Right forelimb (tissue), 1 donor: ENCODE results near the gene ARSG.
"Not testable (repeated sequence)": the region's sequence is repeated elsewhere in the genome, so short reads cannot be mapped to it uniquely, and the experiment has no call there.

Experiments
- DNase-seq: peaks from one replicate; pipeline ENCODE4 v3.0.0-alpha.2; 2018

ARSG gene

DNA sequence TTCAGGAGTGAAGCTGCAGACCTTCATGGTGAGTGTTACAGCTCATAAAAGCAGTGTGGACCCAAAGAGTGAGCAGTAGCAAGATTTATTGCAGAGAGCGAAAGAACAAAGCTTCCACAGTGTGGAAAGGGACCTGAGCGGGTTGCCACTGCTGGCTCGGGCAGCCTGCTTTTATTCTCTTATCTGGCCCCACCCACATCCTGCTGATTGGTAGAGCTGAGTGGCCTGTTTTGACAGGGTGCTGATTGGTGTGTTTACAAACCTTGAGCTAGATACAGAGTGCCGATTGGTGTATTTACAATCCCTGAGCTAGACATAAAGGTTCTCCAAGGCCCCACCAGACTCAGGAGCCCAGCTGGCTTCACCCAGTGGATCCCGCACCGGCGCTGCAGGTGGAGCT is 17.2 kb downstream of the ARSG start:
- not testable (repeated sequence) for DNase-seq

DNA sequence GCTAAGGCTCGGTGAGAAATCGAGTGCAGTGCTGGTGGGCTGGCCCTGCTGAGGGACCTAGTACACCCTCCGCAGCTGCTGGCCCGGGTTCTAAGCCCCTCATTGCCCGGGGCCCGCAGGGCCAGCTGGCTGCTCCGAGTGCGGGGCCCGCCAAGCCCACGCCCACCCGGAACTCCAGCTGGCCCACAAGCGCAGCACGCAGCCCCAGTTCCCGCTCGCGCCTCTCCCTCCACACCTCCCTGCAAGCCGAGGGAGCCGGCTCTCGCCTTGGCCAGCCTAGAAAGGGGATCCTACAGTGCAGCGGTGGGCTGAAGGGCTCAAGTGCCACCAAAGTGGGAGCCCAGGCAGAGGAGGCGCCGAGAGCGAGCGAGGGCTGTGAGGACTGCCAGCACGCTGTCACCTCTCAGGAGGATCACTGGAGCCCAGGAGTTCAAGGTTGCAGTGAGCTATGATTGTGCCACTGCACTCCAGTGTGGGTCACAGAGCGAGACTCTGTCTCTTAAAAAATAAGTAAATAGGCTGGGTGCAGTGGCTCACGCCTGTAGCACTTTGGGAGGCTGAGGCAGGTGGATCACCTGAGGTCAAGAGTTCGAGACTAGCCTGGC is 17.9 kb downstream of the ARSG start:
- DNase-seq: not testable (repeated sequence)

DNA sequence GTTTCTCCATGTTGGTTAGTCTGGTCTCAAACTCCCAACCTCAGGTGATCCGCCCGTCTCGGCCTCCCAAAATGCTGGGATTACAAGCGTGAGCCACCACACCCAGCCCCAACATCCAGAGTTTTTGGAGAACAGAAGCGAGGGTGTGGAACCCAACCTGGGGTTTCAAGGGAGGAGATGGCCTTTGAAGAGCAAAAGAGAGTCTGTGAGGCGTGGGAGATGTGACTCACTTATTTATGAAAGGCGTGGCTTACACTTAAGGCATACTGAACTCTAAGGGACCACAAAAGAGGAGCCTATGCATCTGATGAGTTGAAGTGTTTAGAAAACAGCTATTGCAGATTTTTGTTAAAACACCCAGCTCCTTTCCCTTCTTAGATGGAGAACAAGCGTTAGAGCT is 18.9 kb downstream of the ARSG start:
- DNase-seq: no peak

DNA sequence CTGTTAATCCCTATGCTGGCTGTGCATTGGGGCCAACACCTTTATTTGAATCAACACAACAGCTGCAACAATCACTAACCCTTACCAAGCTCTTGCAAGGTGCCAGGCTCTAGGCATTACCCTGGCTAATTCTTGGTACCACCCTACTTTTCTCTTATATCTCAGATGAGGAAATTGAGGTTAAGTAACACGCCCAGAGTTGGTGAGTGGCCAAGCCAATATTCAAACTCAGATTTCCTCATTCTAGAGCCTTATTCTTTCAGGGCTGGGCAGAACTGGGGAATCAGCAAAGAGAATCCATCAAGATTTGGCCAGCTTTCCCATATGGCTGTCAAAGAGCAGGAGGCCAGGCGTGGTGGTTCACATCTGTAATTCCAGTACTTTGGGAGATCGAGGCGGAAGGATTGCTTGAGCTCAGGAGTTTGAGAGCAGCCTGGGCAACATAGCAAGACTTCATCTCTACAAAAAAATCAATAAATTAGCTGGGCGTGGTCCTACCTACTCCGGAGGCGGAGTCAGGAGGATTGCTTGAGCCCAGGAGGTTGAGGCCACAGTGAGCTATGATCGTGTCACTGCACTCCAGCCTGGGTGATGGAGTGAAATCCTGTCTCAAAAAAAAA is 23.7 kb downstream of the ARSG start:
- no peak for DNase-seq

DNA sequence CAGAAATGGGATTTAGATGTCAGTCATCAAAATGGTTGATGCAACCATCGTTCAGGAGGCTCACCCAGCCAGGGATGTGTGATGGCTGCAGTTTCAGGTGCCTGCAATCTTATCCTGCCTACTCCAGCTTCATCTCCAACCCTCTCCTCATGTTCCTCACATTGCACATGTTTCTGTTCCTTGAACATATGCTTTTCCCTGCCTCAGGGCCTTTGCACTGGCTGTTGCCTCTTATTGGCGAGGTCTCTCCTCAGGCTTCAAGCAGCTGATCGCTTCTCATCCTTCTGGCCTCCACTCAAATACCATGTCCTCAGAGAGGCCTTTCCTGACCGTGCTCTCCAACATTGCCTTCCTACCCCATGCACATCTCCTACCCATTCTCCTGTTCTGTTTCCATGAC is 24.6 kb downstream of the ARSG start:
- DNase-seq: no peak

DNA sequence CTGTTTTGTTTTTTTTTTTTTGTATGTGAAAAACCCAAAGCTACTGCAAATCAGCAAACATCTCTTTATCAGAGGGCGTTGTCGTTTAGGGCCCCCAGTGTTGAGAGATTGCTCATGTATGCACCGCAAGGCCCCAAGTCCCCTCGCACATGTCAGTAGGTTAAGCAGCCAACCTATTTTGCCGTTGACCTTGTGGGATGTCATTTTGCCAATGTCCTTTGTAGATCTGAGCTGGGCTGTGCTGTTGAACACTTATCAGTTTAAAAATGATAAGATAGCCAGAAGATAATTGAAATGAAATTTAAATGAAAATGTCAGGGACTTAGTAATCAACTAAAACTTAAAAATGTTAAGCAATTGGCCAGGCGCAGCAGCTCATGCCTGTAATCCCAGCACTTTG is 26.2 kb downstream of the ARSG start:
- DNase-seq: no peak

DNA sequence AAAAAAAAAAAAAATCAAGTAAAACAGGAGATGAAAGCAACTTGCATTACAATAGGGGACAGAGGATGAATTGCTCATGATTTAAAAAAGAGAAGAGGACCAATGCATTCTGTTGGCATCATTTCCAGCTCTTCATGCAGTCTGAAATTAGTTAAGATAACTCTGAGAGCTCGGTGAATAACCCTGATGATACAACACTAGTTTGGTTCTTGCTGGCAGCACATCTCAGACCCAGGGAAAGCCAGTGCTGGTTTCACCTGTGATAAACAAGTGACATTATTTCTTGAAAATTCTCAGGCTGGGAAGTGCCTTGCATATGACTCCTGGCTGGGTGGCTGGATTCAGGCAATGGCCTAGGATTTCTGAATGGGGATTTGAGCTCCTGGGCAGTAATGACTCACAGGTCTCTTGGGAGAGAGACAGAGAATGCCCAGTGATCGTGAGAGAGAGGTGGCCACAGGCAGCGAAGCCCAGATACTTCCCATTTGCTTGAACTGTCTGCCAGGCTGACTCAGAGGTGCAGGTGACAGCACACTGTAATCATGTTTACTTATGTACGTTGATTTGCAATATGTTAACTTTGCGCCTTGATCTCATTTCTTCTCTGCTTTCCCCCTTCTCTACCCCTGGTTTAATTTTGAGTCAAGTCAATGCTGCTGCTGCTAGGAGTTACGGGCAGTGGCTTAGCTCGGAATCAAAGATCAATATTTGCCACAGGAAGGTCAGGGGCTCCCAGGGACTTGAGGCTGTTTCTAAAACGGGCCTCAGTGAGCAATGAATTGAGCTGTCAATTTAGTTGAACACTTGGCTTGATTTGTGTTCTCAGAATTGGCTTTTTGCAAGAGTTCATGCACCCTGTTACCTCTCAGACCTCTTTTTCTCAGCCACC is 27.1 kb downstream of the ARSG start:
- DNase-seq: no peak

DNA sequence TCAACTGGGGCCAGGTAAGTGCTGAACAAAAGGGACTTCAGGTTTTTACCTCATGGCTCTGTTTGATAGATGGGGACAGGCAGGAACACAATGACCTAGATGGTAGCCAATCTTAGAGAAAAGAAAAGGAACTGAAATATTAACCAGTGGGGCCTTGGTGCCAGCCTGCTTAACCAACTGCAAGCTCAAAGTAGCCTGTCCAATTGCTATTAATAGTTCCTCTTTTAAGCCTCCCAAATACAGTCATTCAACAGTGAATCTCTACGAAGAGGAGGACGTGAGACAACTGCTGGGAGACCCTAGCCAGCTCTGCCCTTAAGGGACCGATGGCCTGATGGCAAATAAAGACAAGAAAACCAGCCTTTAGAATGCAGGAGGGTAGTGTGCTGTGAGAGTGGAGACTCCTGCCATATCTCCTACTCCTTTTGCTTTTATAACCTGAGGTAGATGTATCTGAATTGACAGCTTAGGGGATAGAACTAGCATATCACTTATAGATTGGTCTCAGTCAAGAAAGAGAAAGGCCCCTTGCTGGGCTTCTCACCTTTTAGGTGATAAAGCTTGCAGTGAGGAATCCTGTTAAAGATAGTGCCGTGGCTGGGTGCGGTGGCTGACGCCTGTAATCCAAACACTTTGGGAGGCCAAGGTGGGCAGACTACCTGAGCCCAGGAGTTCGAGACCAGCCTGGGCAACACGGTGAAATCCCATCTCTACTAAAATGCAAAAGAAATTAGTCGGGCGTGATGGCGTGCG is 28.3 kb downstream of the ARSG start:
- DNase-seq: no peak

DNA sequence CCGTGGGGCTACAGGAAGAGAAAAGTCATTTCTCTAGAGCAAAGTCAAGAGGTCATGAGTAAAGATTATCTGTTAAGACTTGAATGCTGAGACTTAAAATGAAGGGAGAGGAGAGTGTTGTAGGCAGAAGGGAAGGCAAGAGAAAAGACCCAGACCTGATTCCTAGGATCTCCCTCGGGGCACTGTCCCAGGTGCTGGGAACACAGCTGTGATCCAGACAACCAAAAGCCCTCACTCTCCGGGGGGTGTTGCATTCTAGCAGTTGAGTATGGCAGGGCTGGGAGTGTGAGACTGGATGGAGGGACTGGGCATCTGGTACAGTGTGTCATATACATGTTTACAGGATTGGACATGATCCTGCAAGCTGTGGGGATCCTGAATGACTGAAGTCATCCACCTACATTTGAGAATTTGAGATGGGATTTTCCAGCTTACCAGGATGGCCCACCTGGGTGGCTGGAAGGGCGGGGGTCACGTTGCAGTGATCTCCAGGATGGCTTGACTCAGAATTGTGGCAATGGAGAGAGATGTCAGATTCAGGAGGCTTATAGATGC is 29.1 kb downstream of the ARSG start:
- no peak for DNase-seq

DNA sequence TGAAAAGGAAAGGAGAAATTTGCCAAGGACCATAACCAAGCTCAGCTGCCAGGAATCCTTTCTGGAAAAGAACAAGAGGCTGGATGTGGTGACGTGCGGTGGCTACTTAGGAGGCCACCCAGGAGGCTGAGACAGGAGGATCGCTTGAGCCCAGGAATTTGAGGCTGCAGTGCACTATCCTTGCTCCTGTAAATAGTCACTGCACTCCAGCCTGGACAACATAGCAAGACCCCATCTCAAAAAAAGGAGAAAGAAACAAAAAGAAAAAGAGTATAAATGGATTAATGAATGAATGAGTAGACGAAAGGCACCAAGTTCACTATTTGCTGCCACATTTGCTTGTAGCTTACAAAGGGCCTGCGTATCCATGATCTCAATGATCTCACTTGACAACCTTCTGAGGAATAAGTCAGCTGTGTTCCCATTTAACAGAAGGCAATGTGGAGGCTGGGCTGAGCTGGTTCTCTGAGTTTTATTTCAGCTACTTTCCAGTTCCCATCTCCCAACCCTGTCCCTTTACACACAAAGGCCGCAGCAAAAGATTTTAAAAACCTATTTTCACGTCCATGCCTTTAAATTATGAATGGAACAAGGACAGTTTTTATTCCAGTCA is 29.8 kb downstream of the ARSG start:
- no peak for DNase-seq

DNA sequence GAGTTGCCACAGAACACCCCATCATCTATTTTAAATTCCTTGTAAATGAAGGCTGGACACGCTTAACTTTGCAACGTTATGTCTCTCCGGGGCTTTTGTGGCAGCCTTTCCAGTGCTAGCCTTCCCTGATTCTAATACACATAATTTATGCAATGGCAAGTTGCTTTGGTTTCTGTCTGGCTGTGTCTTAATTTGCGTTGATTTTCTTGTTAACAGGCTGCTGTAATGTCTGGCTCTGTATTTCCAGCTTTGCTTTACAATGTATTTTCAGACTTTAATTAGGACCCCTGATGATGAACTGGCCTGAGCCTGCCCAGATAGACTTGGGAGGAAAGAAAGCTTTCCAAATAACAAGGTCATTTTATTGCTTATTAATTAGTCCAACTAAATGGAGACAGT is 30.3 kb downstream of the ARSG start:
- no peak for DNase-seq

DNA sequence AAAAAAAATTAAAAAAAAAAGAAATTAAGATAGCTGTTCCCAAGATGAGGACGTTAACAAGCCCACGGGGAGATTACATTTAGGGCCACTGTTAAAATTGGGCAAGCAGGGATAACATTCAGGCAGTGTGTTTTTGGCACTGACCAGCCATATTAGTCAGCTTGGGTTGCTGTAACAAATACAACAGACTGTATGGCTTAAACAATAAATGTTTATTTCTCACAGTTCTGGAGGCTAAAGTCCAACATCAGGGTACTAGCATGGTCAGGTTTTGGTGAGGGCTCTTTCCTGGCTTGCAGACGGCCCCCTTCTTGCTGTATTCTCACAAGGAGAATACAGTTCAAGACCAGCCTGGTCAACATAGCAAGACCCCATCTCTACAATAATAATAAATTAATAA is 31.3 kb downstream of the ARSG start:
- no peak for DNase-seq

DNA sequence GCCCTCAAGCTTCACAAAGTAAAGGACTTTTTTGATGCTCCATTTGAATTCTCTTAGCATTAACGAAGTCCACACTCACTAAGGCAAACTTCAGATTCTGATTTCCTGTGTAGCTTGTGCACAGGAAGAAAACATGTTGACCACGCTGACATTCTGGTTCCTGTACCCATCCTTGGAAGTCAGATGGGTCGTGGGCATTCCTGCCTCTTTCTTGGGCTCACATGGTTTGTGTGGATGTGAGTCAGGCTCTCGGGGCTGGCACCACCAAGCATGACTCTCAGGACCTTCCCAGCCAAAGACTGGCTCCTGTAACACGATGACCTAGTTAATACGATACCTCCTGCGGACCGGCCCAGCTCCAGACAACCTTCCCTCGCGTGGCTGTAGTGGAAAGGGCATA is 32.8 kb downstream of the ARSG start:
- no peak for DNase-seq

DNA sequence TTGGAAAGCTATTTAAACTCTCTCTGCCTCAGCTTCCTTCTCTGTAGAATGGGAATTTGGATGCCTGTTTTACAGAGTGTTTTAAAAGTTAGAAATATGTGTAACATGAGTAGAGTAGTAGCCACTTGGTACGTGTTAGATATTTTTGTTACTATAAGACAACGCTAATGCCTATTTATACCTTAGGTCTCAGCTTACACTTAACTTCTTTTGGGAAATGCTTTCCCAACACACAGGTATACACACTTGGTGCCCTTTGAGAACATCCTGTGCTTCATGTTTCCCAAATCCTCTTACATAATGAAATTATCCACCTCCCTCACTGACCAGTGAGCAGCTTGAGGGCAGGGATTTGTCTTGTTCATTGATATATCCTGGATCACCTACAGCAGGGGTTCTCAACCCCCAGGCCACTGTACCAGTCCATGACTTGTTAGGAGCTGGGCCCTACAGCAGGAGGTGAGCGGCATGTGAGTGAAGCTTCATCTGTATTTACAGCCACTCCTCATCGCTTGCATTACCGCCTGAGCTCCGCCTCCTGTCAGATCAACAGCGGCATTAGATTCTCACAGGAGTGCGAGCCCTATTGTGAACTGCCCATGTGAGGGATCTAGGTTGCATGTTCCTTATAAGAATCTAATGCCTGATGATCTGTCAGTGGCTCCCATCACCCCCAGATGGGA is 33.5 kb downstream of the ARSG start:
- no peak for DNase-seq

DNA sequence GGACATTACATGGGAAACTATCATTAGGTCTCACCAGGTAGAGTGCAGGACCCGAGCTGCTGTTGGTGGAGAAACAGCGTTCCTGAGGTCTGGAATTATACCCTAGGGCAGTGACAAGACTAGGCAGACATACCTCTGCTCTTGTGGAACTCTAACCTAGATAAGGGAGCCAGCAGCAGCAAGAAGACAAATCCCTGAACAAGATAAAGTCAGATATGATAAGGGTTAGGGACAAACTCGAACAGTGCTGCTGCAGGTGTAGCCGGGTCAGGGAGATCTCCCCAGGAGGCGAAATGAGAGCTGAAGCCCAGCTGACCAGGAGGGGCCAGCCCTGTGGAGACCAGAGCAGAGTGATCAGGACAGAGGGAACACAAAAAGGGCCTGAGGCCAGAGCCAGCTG is 34.7 kb downstream of the ARSG start:
- DNase-seq: no peak

DNA sequence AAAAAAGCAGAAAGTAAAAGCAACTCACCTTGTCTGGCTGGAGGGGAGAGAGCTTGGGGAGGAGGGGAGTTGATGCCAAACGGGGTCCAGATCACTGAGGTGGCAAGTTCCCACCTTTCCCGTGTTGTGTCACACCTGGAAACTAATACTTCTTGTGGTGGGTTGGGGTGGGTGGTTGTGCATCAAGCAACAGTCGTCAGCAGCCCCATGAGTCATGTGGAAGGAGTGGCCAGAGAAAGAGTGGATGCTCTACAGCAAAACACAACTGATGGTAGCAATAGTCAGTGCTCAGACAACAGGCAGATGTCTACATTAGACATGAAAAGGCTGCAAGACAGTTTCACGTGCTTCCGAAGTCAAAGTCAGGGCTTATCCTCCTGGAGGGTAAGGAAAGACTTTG is 35.4 kb downstream of the ARSG start:
- DNase-seq: no peak

DNA sequence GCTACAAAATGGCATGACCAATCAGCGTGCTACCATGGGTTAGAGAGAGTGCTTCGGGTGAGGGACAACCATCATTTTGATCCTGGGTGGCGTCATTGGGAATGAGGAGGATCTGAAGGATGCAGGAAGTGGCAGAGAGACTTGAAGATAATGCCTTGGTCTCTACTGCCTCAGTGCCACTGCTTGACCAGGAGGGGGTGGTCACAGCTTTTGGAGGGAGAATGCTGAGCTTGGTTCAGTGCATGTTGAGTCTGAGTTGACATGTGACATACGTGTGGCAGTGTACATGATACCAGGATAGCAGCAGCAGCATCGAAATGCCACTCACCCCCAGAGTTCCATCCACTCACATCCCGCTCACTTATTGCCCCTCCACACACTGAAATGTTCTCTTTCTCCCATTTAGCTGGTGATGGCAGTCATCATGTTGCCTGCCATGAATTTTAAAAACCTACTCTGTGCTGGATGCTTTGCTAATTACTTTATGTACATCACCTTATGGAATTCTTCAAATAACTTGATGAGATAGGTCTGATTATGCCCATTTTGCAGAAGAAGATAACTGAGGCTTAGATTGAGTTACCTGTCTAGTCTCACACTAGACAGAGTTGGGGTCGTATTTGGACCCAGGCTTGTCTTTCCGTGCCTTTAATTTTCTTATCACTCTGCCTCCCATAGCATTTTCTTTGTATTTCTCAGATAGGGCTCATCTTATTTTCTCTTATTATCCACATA is 36.7 kb downstream of the ARSG start:
- no peak for DNase-seq

DNA sequence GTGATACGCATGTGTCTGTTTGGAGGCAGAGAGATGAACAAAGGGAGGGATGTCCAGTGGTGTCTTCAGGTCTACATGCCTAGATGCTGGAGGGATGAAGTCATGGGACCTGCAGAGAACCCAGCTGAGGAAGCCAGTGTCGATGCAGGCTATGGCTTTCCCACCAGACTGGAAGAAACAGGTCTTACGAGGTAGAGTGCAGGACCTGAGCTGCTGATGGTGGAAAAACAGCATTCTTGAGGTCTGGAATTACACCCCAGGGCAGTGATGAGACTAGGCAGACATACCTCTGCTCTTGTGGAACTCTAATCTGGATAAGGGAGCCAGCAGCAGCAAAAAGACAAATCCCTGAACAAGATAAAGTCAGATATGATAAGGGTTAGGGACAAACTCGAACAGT is 37.4 kb downstream of the ARSG start:
- DNase-seq: no peak

DNA sequence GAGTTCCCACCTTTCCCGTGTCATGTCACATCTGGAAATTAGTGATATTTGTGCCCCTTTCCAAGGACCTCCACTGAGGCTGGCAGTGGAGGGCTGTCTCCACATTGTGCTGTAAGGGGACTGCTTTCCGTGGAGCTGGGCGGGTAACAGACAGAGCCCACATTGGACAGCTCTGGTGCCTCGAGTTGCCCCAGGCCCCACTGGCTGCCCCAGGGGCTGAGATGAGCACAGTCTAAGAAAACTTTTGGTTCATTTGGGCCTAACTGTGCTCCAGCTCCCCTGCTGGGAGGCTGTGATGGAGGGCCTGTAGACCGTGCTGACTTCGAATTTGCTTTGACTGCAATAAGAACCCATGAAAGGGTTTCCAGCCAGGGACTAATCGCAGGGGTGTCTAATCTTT is 38.0 kb downstream of the ARSG start:
- no peak for DNase-seq

DNA sequence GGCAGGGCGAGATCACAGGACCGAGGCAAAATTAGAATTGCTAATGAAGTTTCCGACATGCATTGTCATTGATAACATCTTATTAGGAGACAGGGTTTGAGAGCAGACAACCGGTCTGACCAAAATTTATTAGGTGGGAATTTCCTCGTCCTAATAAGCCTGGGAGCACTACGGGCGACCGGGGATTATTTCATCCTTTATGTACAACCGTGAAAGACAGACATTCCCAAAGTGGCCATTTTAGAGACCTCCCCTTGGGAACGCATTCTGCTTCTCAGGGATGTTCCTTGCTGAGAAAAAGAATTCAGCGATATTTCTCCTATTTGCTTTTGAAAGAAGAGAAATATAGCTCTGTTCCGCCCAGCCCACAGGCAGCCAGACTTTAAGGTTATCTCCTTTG is 40.6 kb downstream of the ARSG start:
- DNase-seq: not testable (repeated sequence)

DNA sequence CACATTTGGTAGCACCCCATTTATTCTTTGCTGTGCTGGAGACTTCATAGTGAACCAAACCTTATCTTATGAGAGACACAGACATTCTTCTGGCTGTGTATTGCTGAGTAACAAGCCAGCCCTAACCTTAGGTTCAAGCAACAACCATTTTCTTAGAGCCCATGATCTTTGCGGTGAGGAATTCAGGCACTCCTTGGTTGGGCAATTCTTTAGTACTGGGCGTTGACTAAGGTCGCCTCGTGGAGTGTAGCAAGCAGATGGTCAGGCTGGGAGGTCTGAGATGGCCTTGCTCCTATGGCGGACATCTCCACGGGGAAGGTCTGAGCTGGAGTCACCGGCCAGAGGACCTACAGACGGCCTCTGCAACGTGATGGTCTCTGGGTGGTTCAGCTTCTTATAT is 43.1 kb downstream of the ARSG start:
- no peak for DNase-seq
